Measurements from ENCODE around the gene MRPL16.
"Not testable (repeated sequence)": the region's sequence is repeated elsewhere in the genome, so short reads cannot be mapped to it uniquely, and the experiment has no call there.

MRPL16 gene

DNA sequence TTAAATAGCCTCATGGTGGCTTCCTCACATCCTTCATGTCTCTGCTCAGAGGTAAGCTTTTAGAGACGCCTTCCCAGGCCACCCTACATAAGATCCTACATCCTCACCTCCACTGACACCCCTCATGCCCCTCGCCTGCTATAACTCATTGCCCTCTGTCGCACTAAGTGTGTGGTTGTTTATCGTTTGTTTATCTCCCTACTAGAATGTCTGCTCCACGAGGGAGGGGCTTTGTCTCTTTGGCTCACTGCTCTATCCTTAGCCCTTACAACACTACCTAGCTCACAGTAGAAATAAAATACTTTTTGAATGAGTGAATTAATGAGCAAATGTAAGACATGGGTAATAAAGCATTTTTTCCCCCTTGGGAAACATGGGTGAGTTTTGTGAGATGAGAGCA, 36.0 kb upstream of the MRPL16 start:
- Histone ChIP-seq H3K27me3 (no peaks in the 10 kb centered on the region), H3K4me1 (no peaks in the 10 kb centered on the region), H4K20me1 (no peaks in the 10 kb centered on the region), H3K36me3 (no peaks in the 10 kb centered on the region), H3K27ac (no peak overlapping the region), H3K9ac (no peak overlapping the region), H3K4me2 (no peak overlapping the region), H3K4me3 (no peak overlapping the region), H3K9me3 (replicated peaks in 1 of 11) (0 out of 22 replicates have a peak, but pooled peaks cover 0 to 4% (median 0%) of the 10 kb centered on the region in 11 experiments)
- no peak for TF ChIP-seq Cebpa-rat (IDR thresholded peaks at IDR 0.05)

DNA sequence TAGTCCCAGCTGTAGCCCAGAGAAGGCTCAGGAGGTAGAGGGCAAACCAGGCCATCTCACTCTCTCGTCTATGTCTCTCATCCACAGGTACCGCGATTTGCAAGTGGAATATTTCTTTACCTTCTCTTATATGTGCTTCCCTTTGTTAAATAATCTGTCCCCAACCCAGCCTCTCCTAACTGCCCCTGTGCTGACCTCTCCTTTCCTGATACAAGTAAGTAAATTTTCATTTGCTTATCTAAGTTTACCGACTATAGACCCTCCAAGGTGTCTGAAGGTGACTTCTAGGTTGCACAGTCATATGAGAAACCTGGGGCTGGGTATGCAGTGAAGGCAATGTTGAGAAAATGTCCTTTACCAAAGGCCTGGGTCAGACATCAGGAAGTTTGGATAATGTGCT, 34.8 kb upstream of the MRPL16 start, which contains the start of gene CBLIF:
Gene CBLIF, minus strand, starts transcription at position 101 of the 400 bp plus-strand sequence. Its CDS starts 46 bp downstream, at position 55.
- no peak within 1 kb of the TSS for H3K4me3 ChIP-seq
- H3K9ac ChIP-seq, result no peak within 1 kb of the TSS
- H3K27ac ChIP-seq, result no peak within 1 kb of the TSS
- no peaks in the 10 kb centered on the region for H3K36me3 ChIP-seq
- no peaks in the 10 kb centered on the region for H4K20me1 ChIP-seq
- no peaks in the 10 kb centered on the region for H3K4me1 ChIP-seq
- H3K27me3 ChIP-seq, result no peaks in the 10 kb centered on the region
- 0 out of 22 replicates have a peak, but pooled peaks cover 0 to 3% (median 0%) of the 10 kb centered on the region in 11 experiments for H3K9me3 ChIP-seq (replicated peaks in 1 of 11)
- no peak for TF ChIP-seq Cebpa-rat (IDR thresholded peaks at IDR 0.05)
- no peak within 1 kb of the TSS for H3K4me2 ChIP-seq

DNA sequence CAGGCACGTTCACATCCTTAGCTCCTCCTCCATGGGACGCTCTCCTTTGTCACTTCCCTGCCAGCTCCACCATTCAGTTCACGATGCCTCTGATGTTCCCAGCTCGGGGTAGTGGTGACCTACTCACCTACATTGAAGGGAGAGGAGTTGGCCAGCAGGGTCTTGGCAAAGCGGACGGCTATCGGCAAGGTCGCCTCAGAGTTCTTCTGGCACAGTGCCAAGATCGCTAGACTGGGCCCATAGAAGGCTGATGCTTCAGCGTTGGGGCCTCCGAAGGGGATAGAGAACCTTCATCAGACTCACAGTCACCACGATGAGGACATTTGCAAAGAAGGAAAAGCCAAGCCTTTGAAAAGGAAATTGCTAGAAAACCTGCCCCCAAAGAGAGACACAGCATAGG, 31.7 kb upstream of the MRPL16 start:
- H3K27ac ChIP-seq, result no peak overlapping the region
- no peak overlapping the region for H3K4me2 ChIP-seq
- no peaks in the 10 kb centered on the region for H3K4me1 ChIP-seq
- H4K20me1 ChIP-seq, result no peaks in the 10 kb centered on the region
- H3K9ac ChIP-seq, result no peak overlapping the region
- no peak for TF ChIP-seq Cebpa-rat (IDR thresholded peaks at IDR 0.05)
- H3K36me3 ChIP-seq, result no peaks in the 10 kb centered on the region
- H3K9me3 ChIP-seq (replicated peaks in 1 of 11), result no peaks in the 10 kb centered on the region
- no peak overlapping the region for H3K4me3 ChIP-seq
- H3K27me3 ChIP-seq, result no peaks in the 10 kb centered on the region

- H3K9me3 ChIP-seq (replicated peaks in 1 of 11), result no peaks in the 10 kb centered on the region
- H3K36me3 ChIP-seq, result no peaks in the 10 kb centered on the region
- no peak overlapping the region for H3K4me2 ChIP-seq
- no peak overlapping the region for H3K27ac ChIP-seq
- H3K27me3 ChIP-seq, result no peaks in the 10 kb centered on the region
- no peaks in the 10 kb centered on the region for H4K20me1 ChIP-seq
- no peak for TF ChIP-seq Cebpa-rat (IDR thresholded peaks at IDR 0.05)
- no peak overlapping the region for H3K4me3 ChIP-seq
- no peak overlapping the region for H3K9ac ChIP-seq
- no peaks in the 10 kb centered on the region for H3K4me1 ChIP-seq
Observed at GRCh38 chr11:59841514-59841913, 30.9 kb upstream of the MRPL16 start.

DNA sequence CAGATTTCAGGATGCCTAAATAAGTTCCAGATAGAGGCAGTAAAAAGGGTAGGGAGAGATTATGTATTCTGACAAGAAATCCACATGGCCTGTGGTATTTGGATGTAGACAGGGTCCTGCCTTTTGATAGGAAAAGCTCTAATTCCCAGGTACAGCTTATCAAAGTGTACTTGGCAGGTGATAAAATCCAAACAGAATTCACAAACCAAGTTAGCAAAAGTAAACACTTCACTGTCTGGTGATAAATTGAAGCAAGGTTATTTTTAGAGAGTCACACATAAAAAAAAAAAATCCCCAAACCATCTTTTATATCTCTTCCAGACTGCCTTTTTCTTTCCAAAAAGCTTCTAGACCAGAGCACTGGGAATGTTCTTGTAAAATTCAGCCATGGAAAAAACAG, 29.0 kb upstream of the MRPL16 start:
- Histone ChIP-seq H4K20me1 (no peaks in the 10 kb centered on the region), H3K4me2 (no peak overlapping the region), H3K27me3 (no peaks in the 10 kb centered on the region), H3K9me3 (replicated peaks in 1 of 11) (no peaks in the 10 kb centered on the region), H3K9ac (no peak overlapping the region), H3K4me3 (no peak overlapping the region), H3K36me3 (no peaks in the 10 kb centered on the region), H3K4me1 (no peaks in the 10 kb centered on the region), H3K27ac (no peak overlapping the region)
- no peak for TF ChIP-seq Cebpa-rat (IDR thresholded peaks at IDR 0.05)

DNA sequence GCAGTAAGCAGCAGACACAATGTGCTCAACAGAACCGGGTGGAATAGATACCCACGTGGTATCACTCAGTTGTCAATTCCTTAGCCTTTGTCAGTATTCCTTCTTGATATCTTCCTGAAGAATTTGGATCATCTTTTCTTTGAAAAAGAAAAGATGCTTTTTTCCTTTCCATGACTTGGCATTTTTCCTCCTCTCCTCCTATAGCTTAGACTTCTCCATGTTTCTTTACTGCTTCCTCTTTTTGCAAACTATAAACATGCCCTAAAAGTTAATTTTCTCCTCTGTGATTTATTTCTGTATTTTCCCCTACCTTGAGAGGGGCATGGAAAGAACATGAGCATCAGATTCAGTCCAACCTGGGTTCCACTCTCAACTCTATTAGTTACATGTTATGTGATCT, 23.0 kb upstream of the MRPL16 start:
- no peaks in the 10 kb centered on the region for H4K20me1 ChIP-seq
- no peaks in the 10 kb centered on the region for H3K36me3 ChIP-seq
- no peak overlapping the region for H3K4me3 ChIP-seq
- H3K27ac ChIP-seq, result 0 out of 22 replicates have a peak overlapping the region, but pooled peaks of 1 of the 11 experiments have one; percentile 18
- peaks cover 5 to 23% (median 11%) of the 10 kb centered on the region in 10 experiments; a peak in 15 of 20 replicates for H3K4me1 ChIP-seq
- H3K4me2 ChIP-seq, result peak overlapping the region in 5 of 11 experiments; percentile 5 to 40 (median 14); a peak in 7 of 22 replicates
- no peak overlapping the region for H3K9ac ChIP-seq
- no peaks in the 10 kb centered on the region for H3K9me3 ChIP-seq (replicated peaks in 1 of 11)
- no peaks in the 10 kb centered on the region for H3K27me3 ChIP-seq
- no peak for TF ChIP-seq Cebpa-rat (IDR thresholded peaks at IDR 0.05)

DNA sequence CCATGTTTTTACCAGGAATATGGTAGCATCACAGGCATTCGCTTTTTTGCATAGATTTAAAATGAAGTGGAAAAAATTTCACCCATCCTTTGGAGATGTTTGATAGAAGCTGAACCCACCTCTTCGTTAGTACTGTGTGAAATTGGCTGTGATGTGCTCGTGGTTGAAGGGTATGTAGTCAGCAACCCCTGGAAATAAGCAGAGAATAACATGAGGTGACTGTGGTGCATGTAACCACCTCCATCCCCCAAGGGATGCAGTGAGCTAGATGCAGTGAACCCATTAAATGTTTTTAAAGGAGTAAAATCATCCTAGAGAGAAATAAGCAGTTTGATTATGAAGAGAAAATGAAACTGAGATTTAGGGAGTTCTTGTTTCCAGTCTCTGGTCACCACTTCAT, 18.8 kb upstream of the MRPL16 start:
- H3K4me2 ChIP-seq, result peak overlapping the region in 7 of 11 experiments; percentile 14 to 31 (median 17); a peak in 10 of 22 replicates
- TF ChIP-seq Cebpa-rat (IDR thresholded peaks at IDR 0.05), result no peak
- H3K27me3 ChIP-seq, result no peaks in the 10 kb centered on the region
- H3K4me1 ChIP-seq, result peaks cover 5 to 21% (median 10%) of the 10 kb centered on the region in 10 experiments; a peak in 15 of 20 replicates
- no peak overlapping the region for H3K9ac ChIP-seq
- H3K27ac ChIP-seq, result no peak overlapping the region
- no peaks in the 10 kb centered on the region for H3K9me3 ChIP-seq (replicated peaks in 1 of 11)
- H3K4me3 ChIP-seq, result no peak overlapping the region
- no peaks in the 10 kb centered on the region for H3K36me3 ChIP-seq
- H4K20me1 ChIP-seq, result no peaks in the 10 kb centered on the region

DNA sequence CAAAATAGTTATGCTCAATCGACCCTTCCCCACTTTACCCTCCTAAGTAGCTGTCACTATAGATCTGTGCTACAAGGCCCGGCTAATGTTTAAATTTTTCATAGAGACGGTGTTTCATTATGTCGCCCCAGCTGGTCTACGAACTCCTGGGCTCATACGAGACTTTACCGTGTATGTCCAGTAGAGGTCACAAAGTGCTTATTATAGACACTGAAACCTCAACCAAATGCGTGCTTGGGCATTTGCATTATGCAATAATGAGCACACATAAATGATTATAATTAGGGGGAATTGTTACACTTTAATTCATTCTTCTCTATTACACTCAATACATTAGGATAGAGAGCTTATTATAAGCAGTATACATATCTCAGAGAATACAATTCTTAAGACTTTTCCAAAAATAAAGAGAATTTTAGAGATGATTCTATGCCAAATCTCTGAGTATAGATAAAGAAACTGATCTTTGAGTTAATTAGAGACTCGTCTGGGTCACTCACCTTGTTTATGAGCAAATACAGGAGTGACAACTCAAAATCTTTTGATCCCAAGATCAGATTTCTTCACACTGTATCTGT, 12.5 kb upstream of the MRPL16 start:
- Histone ChIP-seq H3K4me2 (peak overlapping the region in 1 of 11 experiments; percentile 39; a peak in 3 of 22 replicates), H3K27ac (no peak overlapping the region), H4K20me1 (no peaks in the 10 kb centered on the region), H3K27me3 (no peaks in the 10 kb centered on the region), H3K4me3 (no peak overlapping the region), H3K4me1 (peaks cover 10 to 20% (median 13%) of the 10 kb centered on the region in 10 experiments), H3K9ac (0 out of 22 replicates have a peak overlapping the region, but pooled peaks of 1 of the 11 experiments have one; percentile 26), H3K9me3 (replicated peaks in 1 of 11) (no peaks in the 10 kb centered on the region), H3K36me3 (no peaks in the 10 kb centered on the region)
- peak in 4 of 11 experiments; percentile 23 to 53 (median 42); a peak in 5 of 22 replicates for TF ChIP-seq Cebpa-rat (IDR thresholded peaks at IDR 0.05)

DNA sequence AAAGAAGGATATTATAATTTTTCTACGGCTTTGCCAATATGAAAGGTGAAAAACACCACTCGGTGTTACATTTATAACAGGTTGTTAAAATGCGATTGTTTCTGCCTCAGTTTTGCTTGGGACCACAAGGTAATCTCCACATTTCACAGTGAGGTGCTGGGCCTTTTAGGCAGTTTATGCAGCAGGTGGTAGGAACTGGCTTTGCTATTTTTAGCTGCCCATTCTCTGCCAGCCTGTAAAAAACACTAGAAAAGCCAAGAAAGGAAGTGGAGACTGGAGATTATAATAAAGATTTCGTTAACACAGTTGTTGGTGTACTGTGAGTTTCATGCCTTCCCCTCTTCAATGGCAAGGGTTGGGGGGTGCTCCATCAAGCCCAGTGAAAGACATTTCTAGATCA, 8.0 kb upstream of the MRPL16 start:
- Histone ChIP-seq H4K20me1 (no peaks in the 10 kb centered on the region), H3K4me1 (peaks cover 10 to 23% (median 14%) of the 10 kb centered on the region in 10 experiments), H3K27ac (no peak overlapping the region), H3K9me3 (replicated peaks in 1 of 11) (no peaks in the 10 kb centered on the region), H3K36me3 (no peaks in the 10 kb centered on the region), H3K27me3 (no peaks in the 10 kb centered on the region), H3K4me3 (no peak overlapping the region), H3K4me2 (peak overlapping the region; percentile 41 to 82 (median 58)), H3K9ac (no peak overlapping the region)
- TF ChIP-seq Cebpa-rat (IDR thresholded peaks at IDR 0.05), result no peak

DNA sequence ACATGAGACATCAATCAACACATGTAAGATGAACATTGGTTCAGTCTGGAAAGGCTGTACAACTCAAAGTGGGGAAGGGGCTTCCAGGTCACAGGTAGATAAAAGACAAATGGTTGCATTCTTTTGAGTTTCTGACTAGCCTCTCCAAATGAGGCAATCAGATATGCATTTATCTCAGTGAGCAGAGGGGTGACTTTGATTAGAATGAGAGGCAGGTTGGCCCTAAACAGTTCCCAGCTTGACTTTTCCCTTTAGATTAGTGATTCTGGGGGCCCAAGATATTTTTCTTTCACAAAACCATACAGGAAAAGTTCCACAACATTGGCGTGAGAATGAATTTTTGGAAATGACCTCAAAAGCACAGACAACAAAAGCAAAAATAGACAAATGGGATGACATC, 5.9 kb upstream of the MRPL16 start:
- H3K27ac ChIP-seq; H3K9ac ChIP-seq; H3K4me2 ChIP-seq; H3K9me3 ChIP-seq (replicated peaks in 1 of 11); H4K20me1 ChIP-seq; H3K36me3 ChIP-seq; H3K4me3 ChIP-seq; H3K27me3 ChIP-seq: not testable (repeated sequence)
- H3K4me1 ChIP-seq, result peaks cover 10 to 20% (median 14%) of the 10 kb centered on the region in 10 experiments
